ENCODE results near the gene SKI. TPM values are rescaled to one million over a fixed set of nuclear protein-coding genes. Genes with fewer than 3 reads are reported as not detected.

Gene SKI
- total RNA-seq, 2 donors from 2014 or later: 46.2 to 114 TPM

DNA sequence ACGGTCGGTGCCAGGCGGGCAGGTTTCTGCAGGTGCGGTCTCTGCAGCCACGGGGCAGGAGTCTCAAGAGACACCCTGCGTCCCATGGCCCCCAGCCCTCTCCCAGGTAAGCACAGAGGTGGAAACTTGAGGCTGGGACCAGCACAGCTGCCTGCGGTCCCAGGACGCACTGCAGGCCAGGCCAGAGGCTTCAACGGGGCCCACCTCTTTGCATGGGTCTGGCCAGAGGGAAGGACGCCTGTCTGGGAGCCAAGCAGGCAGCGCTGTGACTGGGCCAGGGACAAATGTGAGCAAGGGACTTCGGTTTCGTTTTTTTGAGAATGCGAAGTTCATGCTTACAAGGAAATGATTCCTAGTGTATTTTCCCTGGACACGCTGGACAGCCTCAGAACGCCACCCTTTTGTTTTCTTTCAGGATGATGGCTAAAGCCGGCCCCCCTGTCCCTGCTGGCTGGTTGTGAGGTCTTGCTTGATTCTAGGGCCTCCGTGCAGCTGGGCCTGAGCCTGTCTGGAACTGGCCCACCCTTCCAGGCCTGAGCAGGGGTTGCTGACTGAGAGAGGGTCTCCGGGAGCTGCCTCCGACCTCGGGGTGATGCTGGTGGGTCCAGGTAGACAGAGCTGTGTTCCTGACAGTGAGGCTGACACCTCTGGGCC lies 124.9 kb downstream of the SKI start:
- peak; percentile 34 for TF ChIP-seq POLR2AphosphoS5 (IDR thresholded peaks at IDR 0.05)
- TF ChIP-seq, protein P1, sequence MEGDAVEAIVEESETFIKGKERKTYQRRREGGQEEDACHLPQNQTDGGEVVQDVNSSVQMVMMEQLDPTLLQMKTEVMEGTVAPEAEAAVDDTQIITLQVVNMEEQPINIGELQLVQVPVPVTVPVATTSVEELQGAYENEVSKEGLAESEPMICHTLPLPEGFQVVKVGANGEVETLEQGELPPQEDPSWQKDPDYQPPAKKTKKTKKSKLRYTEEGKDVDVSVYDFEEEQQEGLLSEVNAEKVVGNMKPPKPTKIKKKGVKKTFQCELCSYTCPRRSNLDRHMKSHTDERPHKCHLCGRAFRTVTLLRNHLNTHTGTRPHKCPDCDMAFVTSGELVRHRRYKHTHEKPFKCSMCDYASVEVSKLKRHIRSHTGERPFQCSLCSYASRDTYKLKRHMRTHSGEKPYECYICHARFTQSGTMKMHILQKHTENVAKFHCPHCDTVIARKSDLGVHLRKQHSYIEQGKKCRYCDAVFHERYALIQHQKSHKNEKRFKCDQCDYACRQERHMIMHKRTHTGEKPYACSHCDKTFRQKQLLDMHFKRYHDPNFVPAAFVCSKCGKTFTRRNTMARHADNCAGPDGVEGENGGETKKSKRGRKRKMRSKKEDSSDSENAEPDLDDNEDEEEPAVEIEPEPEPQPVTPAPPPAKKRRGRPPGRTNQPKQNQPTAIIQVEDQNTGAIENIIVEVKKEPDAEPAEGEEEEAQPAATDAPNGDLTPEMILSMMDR (IDR thresholded peaks at IDR 0.05): no peak
- no peaks in the 10 kb centered on the region for H3K9me3 ChIP-seq
- peak overlapping the region; percentile 57 to 74 for H3K27ac ChIP-seq
- H3K27me3 ChIP-seq (replicated peaks; ENCODE audit: insufficient read depth): no peaks in the 10 kb centered on the region
- no peaks in the 10 kb centered on the region for H3K36me3 ChIP-seq
- intact Hi-C loops (cut with DNase I): no loop called here
- H3K4me3 ChIP-seq: no peak overlapping the region
- peak; percentile 72 for DNase-seq (ENCODE audit: low spot score)
- peaks cover 6% of the 10 kb centered on the region for H3K4me1 ChIP-seq (replicated peaks)
- 29% methylated on average over 21 of the region's 21 CpGs for WGBS

DNA sequence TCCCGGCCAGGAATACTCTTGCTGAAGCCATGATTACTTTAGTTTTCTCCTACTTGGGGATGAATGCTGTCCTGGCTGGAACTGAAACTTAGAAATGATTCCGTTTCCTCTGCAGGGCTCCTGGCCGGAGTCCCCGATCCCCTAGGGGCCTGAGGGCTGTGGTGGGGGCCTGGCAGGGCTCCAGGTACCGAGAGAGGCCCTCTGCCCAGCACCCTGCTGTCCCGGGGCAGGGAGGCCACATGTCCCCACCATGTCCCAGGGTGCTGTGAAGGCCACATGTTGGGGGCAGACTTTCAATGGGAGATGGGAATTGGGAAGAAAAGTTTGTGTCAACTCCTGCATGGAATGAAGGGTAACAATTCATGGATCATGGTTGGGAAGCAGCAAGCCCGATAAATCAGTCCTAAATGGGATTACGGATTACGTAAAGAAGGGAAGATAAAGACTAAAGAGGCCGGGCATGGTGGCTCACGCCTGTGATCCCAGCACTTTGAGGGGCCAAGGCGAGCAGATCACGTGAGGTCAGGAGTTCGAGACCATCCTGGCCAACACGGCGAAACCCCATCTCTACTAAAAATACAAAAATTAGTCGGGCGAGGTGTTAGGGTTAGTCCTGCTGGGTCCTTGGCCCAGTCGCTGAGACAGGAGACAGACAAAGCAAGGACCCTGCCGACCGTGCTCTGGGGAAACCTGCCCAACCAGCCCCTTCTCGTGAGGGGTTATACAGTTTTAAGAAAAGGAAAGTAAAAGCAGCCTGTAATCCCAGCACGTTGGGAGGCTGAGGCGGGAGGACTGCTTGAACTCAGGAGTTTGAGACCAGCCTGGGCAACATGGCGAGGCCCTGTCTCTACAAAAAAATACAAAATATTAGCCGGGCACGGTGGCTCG lies 125.7 kb downstream of the SKI start:
- Histone ChIP-seq H3K36me3 (no peaks in the 10 kb centered on the region), H3K4me1 (replicated peaks) (peaks cover 6% of the 10 kb centered on the region), H3K27me3 (replicated peaks; ENCODE audit: insufficient read depth) (no peaks in the 10 kb centered on the region), H3K9me3 (no peaks in the 10 kb centered on the region), H3K27ac (peak overlapping the region; percentile 57 to 74), H3K4me3 (no peak overlapping the region)
- TF ChIP-seq POLR2AphosphoS5 (IDR thresholded peaks at IDR 0.05) (no peak), POLR2A (IDR thresholded peaks at IDR 0.05) (no peak)
- TF ChIP-seq, protein P1 (IDR thresholded peaks at IDR 0.05): no peak
- intact Hi-C loops (cut with DNase I): no loop called here
- DNase-seq (ENCODE audit: low spot score): no peak
- WGBS: 74% methylated on average over 28 of the region's 28 CpGs

DNA sequence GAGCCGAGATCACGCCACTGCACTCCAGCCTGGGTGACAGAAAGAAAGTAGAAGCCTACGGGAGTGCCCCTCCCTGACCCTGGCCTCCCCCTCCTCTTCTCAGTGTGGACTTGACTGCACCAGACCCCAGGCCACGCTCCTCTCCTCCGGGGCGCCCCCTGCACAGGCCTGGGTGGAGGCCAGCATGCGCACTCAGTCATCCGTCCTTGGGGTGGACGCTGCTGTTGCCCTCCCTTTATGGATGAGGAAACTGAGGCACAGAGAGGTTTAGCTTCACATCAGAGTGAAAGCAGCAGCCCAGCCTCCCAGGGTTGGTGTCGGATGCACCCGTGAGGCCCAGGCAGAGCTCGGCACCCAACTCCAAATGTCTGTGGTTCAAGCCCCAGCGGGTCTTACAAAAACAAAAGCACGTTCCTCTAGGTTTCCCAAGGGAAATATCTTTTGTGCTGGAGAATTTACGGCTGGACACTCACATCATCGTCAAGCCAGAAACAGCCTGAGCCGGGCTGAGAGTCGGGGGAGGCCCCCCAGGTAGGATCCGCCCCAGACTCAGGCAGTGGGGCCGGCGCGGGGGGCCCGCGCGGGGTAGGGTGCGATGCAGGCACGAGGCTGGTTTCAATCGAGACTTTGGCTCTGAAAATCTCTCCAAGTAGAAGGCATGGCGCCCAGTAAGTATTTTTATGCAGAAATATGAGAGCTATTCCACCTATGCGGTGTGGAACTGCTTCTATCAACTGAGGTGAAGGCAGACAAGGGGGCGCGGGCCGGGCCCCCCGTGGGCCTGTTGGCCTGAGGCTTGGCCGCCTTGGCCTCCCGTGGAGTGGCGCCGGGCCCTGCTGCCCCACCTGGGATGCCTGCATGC lies 126.6 kb downstream of the SKI start:
- Histone ChIP-seq H3K4me1 (replicated peaks) (peaks cover 6% of the 10 kb centered on the region), H3K9me3 (no peaks in the 10 kb centered on the region), H3K36me3 (no peaks in the 10 kb centered on the region), H3K4me3 (no peak overlapping the region), H3K27me3 (replicated peaks; ENCODE audit: insufficient read depth) (no peaks in the 10 kb centered on the region), H3K27ac (no peak overlapping the region)
- 63% methylated on average over 38 of the region's 38 CpGs for WGBS
- no peak for DNase-seq (ENCODE audit: low spot score)
- intact Hi-C loops (cut with DNase I): no loop called here
- TF ChIP-seq, protein P1 (IDR thresholded peaks at IDR 0.05): no peak
- TF ChIP-seq POLR2A (IDR thresholded peaks at IDR 0.05) (no peak), POLR2AphosphoS5 (IDR thresholded peaks at IDR 0.05) (no peak)

DNA sequence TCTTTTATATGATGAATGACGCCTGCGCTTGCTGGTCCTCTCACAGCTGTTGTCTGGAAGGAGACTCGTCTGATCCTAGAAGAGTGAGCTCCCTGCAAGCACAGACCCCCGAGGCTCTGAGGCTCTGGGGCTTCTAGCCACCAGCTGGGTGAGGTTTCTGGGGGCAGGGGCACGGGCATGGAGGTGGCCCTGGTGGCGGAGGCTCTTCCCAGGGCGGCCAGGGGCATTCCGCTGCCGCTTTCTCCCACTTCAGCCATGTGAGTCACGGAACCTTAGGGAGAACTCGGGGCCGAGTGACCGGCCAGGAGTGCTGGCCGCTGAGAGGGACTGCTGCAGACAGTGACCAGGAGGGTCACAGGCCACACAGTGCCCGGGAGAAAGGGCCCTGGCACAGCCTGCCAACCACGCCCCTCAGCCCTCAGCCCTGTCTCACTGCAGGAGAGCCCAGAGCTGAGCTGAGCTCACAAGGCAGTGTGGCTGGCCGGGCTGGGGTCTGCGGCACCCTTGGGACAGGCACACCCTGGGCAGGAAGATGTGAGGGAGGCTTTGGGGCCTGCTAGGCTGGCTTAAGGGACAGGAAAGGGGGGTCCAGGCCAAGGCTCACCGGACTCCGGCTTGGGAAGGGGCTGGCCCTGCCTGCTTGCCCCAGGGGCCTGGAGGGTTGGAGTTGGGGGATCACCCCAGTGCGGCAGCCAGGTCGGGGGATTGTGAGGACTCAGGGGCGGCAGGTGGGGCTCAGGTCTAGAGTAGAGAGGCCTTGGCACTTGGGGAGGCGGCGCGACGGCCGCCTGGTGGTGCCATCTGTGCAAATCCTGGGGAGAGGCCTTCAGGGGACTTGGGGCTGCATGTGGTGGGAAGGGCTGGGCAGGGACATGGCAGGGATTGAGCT lies 127.5 kb downstream of the SKI start:
- no peak for DNase-seq (ENCODE audit: low spot score)
- no peaks in the 10 kb centered on the region for H3K9me3 ChIP-seq
- 84% methylated on average over 28 of the region's 28 CpGs for WGBS
- no peak overlapping the region for H3K27ac ChIP-seq
- intact Hi-C loops (cut with DNase I): no loop called here
- H3K4me3 ChIP-seq: no peak overlapping the region
- H3K4me1 ChIP-seq (replicated peaks): peaks cover 6% of the 10 kb centered on the region
- TF ChIP-seq POLR2A (IDR thresholded peaks at IDR 0.05) (no peak), POLR2AphosphoS5 (IDR thresholded peaks at IDR 0.05) (no peak)
- TF ChIP-seq, protein P1 (IDR thresholded peaks at IDR 0.05): no peak
- H3K36me3 ChIP-seq: no peaks in the 10 kb centered on the region
- no peaks in the 10 kb centered on the region for H3K27me3 ChIP-seq (replicated peaks; ENCODE audit: insufficient read depth)

All from prostate gland (tissue), 2 donors.